WTC11 (cell line): Measurements from ENCODE around the gene IGFALS.

Experiments
- CBFB ChIP-seq: sonication (generic); formaldehyde crosslinking; IDR thresholded peaks from 2 replicates; pipeline ENCODE4 v1.8.1; 2022; ENCODE audit warnings: mild to moderate bottlenecking, low read depth, missing genetic modification reagents
- SOX15 ChIP-seq: fragments of 250-450 bp; sonication (Bioruptor Pico); IDR thresholded peaks from 2 replicates; pipeline ENCODE4 v1.9.0; 2021; ENCODE audit warnings: mild to moderate bottlenecking
- TF ChIP-seq, protein P1 (sequence below): fragments of 200-600 bp; IDR thresholded peaks from 2 replicates; pipeline ENCODE4 v1.8.0; 2022; ENCODE audit warnings: antibody characterized with exemption
- TF ChIP-seq, protein P2 (sequence below): sonication (generic); formaldehyde crosslinking; IDR thresholded peaks from 2 replicates; pipeline ENCODE4 v1.8.0; 2023; ENCODE audit warnings: missing genetic modification reagents

- TF ChIP-seq SOX15 (CRISPR knock-in tag) (no peak), CBFB (no peak)
- TF ChIP-seq, protein P1, sequence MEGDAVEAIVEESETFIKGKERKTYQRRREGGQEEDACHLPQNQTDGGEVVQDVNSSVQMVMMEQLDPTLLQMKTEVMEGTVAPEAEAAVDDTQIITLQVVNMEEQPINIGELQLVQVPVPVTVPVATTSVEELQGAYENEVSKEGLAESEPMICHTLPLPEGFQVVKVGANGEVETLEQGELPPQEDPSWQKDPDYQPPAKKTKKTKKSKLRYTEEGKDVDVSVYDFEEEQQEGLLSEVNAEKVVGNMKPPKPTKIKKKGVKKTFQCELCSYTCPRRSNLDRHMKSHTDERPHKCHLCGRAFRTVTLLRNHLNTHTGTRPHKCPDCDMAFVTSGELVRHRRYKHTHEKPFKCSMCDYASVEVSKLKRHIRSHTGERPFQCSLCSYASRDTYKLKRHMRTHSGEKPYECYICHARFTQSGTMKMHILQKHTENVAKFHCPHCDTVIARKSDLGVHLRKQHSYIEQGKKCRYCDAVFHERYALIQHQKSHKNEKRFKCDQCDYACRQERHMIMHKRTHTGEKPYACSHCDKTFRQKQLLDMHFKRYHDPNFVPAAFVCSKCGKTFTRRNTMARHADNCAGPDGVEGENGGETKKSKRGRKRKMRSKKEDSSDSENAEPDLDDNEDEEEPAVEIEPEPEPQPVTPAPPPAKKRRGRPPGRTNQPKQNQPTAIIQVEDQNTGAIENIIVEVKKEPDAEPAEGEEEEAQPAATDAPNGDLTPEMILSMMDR = no peak
- TF ChIP-seq, protein P2, sequence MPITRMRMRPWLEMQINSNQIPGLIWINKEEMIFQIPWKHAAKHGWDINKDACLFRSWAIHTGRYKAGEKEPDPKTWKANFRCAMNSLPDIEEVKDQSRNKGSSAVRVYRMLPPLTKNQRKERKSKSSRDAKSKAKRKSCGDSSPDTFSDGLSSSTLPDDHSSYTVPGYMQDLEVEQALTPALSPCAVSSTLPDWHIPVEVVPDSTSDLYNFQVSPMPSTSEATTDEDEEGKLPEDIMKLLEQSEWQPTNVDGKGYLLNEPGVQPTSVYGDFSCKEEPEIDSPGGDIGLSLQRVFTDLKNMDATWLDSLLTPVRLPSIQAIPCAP (CRISPR knock-in tag) = no peak
Observed at GRCh38 chr16:1744338-1744840, 49.1 kb downstream of the IGFALS start.
